SH-SY5Y (cell line): Measurements from ENCODE around the gene TANC1.

Experiments
- GATA2 ChIP-seq: IDR thresholded peaks from 2 replicates; pipeline ENCODE4 v1.6.1; 2011; ENCODE audit warnings: mild to moderate bottlenecking, low read depth, low read length
- GATA3 ChIP-seq: IDR thresholded peaks from 2 replicates; pipeline ENCODE4 v1.6.1; 2011; ENCODE audit warnings: low read depth, mild to moderate bottlenecking, low read length, moderate library complexity

DNA sequence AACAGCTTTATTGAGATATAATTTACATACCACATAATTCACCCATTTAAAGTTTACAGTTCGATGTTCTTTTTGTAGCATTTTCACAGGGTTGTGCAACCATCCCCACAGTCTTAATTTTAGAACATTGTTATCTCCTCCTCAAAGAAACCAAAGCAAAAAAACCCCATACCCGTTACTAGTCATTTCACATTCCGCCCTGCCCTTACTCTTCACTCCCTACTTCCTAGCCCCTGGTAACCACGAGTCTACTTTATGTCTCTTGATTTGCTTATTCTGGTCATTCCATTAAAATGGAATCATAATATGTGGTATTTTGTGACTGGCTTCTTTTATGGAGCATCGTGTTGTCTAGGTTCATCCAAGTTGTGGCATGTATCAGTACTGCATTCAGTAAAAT lies 137.7 kb downstream of the TANC1 start:
- no peak for TF ChIP-seq GATA2
- no peak for TF ChIP-seq GATA3
